Karpas-422 (cell line): ENCODE data around the gene FSHB. TPM values are rescaled to one million over a fixed set of nuclear protein-coding genes. Genes with fewer than 3 reads are reported as not detected.
"Not testable (repeated sequence)": the region's sequence is repeated elsewhere in the genome, so short reads cannot be mapped to it uniquely, and the experiment has no call there.

Experiments used
- DNase-seq: peaks from one replicate; pipeline ENCODE4 v3.0.0-alpha.2; 2015
- H2AFZ ChIP-seq: fragments of 200-600 bp; sonication (generic); 2 replicates; pipeline ENCODE4 v1.6.1; 2014; ENCODE audit warnings: antibody characterized with exemption, low read length, mixed read lengths
- H3K27ac ChIP-seq: fragments of 200-600 bp; sonication (generic); 2 replicates; pipeline ENCODE4 v1.5.1; 2014; ENCODE audit warnings: mild to moderate bottlenecking, low read length, moderate library complexity
- H3K27me3 ChIP-seq: fragments of 200-600 bp; sonication (generic); 2 replicates; pipeline ENCODE4 v1.6.1; 2014; ENCODE audit warnings: low read length, mixed read lengths
- H3K36me3 ChIP-seq: fragments of 200-600 bp; sonication (generic); 2 replicates; pipeline ENCODE4 v1.6.1; 2014; ENCODE audit warnings: low read length, mixed read lengths; ENCODE audit not compliant: insufficient read depth
- H3K4me1 ChIP-seq: fragments of 200-600 bp; sonication (generic); 2 replicates; pipeline ENCODE4 v1.6.1; 2014; ENCODE audit warnings: mild to moderate bottlenecking, low read length, mixed read lengths
- H3K4me2 ChIP-seq: fragments of 200-600 bp; sonication (generic); 2 replicates; pipeline ENCODE4 v1.6.1; 2014; ENCODE audit warnings: low read length, low read depth, mild to moderate bottlenecking; ENCODE audit not compliant: poor library complexity, severe bottlenecking
- H3K4me3 ChIP-seq: fragments of 200-600 bp; sonication (generic); 2 replicates; pipeline ENCODE4 v1.5.1; 2014; ENCODE audit warnings: mild to moderate bottlenecking, antibody characterized with exemption, low read length, mixed read lengths
- H3K79me2 ChIP-seq: fragments of 200-600 bp; sonication (generic); 2 replicates; pipeline ENCODE4 v1.6.1; 2014; ENCODE audit warnings: mild to moderate bottlenecking, low read length, mixed read lengths
- H3K9ac ChIP-seq: fragments of 200-600 bp; sonication (generic); 2 replicates; pipeline ENCODE4 v1.6.0; 2014; ENCODE audit warnings: low read length
- H3K9me2 ChIP-seq: fragments of 200-600 bp; sonication (generic), shearing (Covaris generic); replicated peaks from 2 replicates; pipeline ENCODE4 v1.6.0; 2014; ENCODE audit warnings: mild to moderate bottlenecking, low read length, moderate library complexity; ENCODE audit not compliant: insufficient read depth
- H3K9me3 ChIP-seq: fragments of 300-700, 200-600 bp; sonication (generic); 2 replicates; pipeline ENCODE4 v1.6.1; 2014; ENCODE audit warnings: low read length, mixed read lengths
- H4K20me1 ChIP-seq: fragments of 200-600 bp; sonication (generic); 2 replicates; pipeline ENCODE4 v1.6.1; 2014; ENCODE audit warnings: mild to moderate bottlenecking, antibody characterized with exemption, low read length, low read depth; ENCODE audit not compliant: insufficient read depth
- total RNA-seq: library from RNA; depleted of rRNA; stranded (reverse); fragments of >200 nt; shearing (Covaris generic); gene quantifications from 2 replicates; pipeline ENCODE4 v1.2.3, GENCODE V29; 2014; ENCODE audit warnings: low replicate concordance; rRNA removed

The FSHB gene
- not detected in 2 replicates for total RNA-seq

DNA sequence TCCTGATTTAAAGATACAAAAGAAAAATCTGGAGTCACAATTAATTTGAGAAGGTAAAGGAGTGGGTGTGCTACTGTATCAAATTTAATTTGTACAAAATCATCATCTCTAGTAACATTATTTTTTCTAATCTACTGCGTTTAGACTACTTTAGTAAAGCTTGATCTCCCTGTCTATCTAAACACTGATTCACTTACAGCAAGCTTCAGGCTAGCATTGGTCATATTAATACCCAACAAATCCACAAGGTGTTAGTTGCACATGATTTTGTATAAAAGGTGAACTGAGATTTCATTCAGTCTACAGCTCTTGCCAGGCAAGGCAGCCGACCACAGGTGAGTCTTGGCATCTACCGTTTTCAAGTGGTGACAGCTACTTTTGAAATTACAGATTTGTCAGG is at the start of gene FSHB:
Gene FSHB (plus strand): TSS at position 301 of the 400 bp plus-strand sequence. CDS start 889 bp downstream, outside the sequence.
- no peak within 1 kb of the TSS for H2AFZ ChIP-seq
- no peaks in the 10 kb centered on the region for H3K36me3 ChIP-seq
- no peak within 1 kb of the TSS for H3K9ac ChIP-seq

DNA sequence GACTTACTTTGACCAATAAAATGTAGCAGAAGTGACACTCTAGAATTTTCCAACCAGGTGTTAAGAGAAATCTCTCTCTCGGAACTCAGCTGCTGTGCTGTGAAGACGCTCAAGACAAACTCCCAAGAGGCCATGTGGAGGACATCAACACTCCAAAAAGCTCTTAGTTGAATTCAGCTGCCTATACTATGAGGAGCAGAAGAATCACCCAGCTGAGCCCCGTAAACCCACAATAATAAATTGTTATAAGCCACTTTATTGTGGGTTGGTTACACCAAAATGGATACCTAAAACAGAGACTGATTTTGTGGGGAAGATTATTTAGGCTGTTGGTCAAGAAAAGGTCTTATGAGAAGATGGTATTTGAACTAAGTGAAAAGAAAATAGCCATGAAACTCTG is 44.1 kb upstream of the FSHB start:
- Histone ChIP-seq H3K27me3 (no peaks in the 10 kb centered on the region), H3K4me2 (no peak overlapping the region), H3K36me3 (no peaks in the 10 kb centered on the region), H3K79me2 (no peaks in the 10 kb centered on the region), H4K20me1 (no peaks in the 10 kb centered on the region), H3K27ac (no peak overlapping the region), H2AFZ (no peak overlapping the region), H3K9me3 (0 out of 2 replicates have a peak, but pooled peaks cover 3% of the 10 kb centered on the region), H3K4me3 (no peak overlapping the region), H3K9me2 (no peaks in the 10 kb centered on the region), H3K9ac (no peak overlapping the region), H3K4me1 (no peaks in the 10 kb centered on the region)
- DNase-seq, result no peak

More for the DNA sequence above, at the start of gene FSHB:
- H4K20me1 ChIP-seq, result no peaks in the 10 kb centered on the region
- no peaks in the 10 kb centered on the region; the same call in 1 of the 2 replicates for H3K27me3 ChIP-seq
- H3K79me2 ChIP-seq, result no peaks in the 10 kb centered on the region
- no peak within 1 kb of the TSS for H3K4me3 ChIP-seq
- H3K27ac ChIP-seq, result no peak within 1 kb of the TSS
- H3K9me3 ChIP-seq, result no peaks in the 10 kb centered on the region
- no peaks in the 10 kb centered on the region for H3K9me2 ChIP-seq
- DNase-seq, result no peak
- H3K4me1 ChIP-seq, result no peaks in the 10 kb centered on the region
- H3K4me2 ChIP-seq, result no peak within 1 kb of the TSS

DNA sequence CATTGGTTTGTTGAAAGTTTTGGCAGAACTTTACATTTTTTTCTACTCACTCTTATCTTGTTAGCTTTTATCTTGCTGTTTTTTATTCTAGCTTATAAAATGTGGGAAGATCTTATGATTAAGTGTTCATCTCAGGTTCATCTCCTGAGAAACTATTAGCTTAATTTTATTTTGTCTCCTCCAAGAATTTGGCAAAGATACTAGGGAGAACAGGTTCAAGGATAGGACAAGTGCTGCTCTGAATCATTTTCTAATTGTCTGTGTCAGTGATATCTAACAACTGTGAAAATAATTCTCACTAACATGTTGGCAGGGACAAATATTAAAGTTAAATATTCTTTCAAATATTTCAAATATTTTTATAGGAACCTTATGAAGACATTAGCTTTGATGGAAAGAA is 38.2 kb upstream of the FSHB start:
- Histone ChIP-seq H3K27me3 (no peaks in the 10 kb centered on the region), H3K9me3 (no peaks in the 10 kb centered on the region), H3K9me2 (no peaks in the 10 kb centered on the region), H3K36me3 (no peaks in the 10 kb centered on the region), H3K4me2 (no peak overlapping the region), H3K9ac (no peak overlapping the region), H3K79me2 (no peaks in the 10 kb centered on the region), H3K4me3 (no peak overlapping the region), H4K20me1 (no peaks in the 10 kb centered on the region), H3K4me1 (no peaks in the 10 kb centered on the region), H2AFZ (no peak overlapping the region), H3K27ac (no peak overlapping the region)
- no peak for DNase-seq

GRCh38 chr11:30196400-30197206 is 34.2 kb upstream of the FSHB start:
- DNase-seq, result peak; percentile 80

GRCh38 chr11:30197869-30198268 is 32.9 kb upstream of the FSHB start:
- no peak overlapping the region for H3K4me3 ChIP-seq
- H3K4me2 ChIP-seq, result no peak overlapping the region
- no peak overlapping the region for H3K27ac ChIP-seq
- H3K9me3 ChIP-seq, result no peaks in the 10 kb centered on the region
- no peaks in the 10 kb centered on the region for H3K4me1 ChIP-seq
- no peaks in the 10 kb centered on the region for H3K27me3 ChIP-seq
- no peaks in the 10 kb centered on the region for H3K79me2 ChIP-seq
- no peaks in the 10 kb centered on the region for H4K20me1 ChIP-seq
- H3K36me3 ChIP-seq, result no peaks in the 10 kb centered on the region
- no peak overlapping the region for H2AFZ ChIP-seq
- no peak overlapping the region for H3K9ac ChIP-seq
- DNase-seq, result no peak
- H3K9me2 ChIP-seq, result no peaks in the 10 kb centered on the region

More at GRCh38 chr11:30196400-30197206, 34.2 kb upstream of the FSHB start:
- H2AFZ ChIP-seq, result no peak overlapping the region
- H3K27ac ChIP-seq, result no peak overlapping the region
- no peaks in the 10 kb centered on the region for H3K9me2 ChIP-seq
- no peaks in the 10 kb centered on the region for H3K4me1 ChIP-seq
- H3K27me3 ChIP-seq, result no peaks in the 10 kb centered on the region
- H3K79me2 ChIP-seq, result no peaks in the 10 kb centered on the region
- no peaks in the 10 kb centered on the region for H4K20me1 ChIP-seq
- H3K9ac ChIP-seq, result no peak overlapping the region
- no peak overlapping the region for H3K4me3 ChIP-seq
- no peaks in the 10 kb centered on the region for H3K9me3 ChIP-seq
- no peaks in the 10 kb centered on the region for H3K36me3 ChIP-seq
- no peak overlapping the region for H3K4me2 ChIP-seq

- not testable (repeated sequence) for DNase-seq, H3K9ac ChIP-seq, H3K4me2 ChIP-seq, H3K27ac ChIP-seq, H3K9me3 ChIP-seq, H2AFZ ChIP-seq, H3K4me3 ChIP-seq, H4K20me1 ChIP-seq, H3K27me3 ChIP-seq, H3K79me2 ChIP-seq, H3K36me3 ChIP-seq, H3K9me2 ChIP-seq, H3K4me1 ChIP-seq
These were observed 27.8 kb upstream of the FSHB start for GRCh38 chr11:30202989-30203388.

- no peak overlapping the region for H3K4me3 ChIP-seq
- H3K9me2 ChIP-seq, result no peaks in the 10 kb centered on the region
- no peaks in the 10 kb centered on the region for H3K36me3 ChIP-seq
- no peak overlapping the region for H3K27ac ChIP-seq
- DNase-seq, result no peak
- no peaks in the 10 kb centered on the region for H3K9me3 ChIP-seq
- H3K79me2 ChIP-seq, result no peaks in the 10 kb centered on the region
- no peak overlapping the region for H3K4me2 ChIP-seq
- H3K9ac ChIP-seq, result no peak overlapping the region
- H4K20me1 ChIP-seq, result no peaks in the 10 kb centered on the region
- no peak overlapping the region for H2AFZ ChIP-seq
- peaks cover 5% of the 10 kb centered on the region; the same call in 1 of the 2 replicates for H3K27me3 ChIP-seq
- no peaks in the 10 kb centered on the region for H3K4me1 ChIP-seq
These were observed 27.0 kb upstream of the FSHB start for GRCh38 chr11:30203850-30204249.

DNA sequence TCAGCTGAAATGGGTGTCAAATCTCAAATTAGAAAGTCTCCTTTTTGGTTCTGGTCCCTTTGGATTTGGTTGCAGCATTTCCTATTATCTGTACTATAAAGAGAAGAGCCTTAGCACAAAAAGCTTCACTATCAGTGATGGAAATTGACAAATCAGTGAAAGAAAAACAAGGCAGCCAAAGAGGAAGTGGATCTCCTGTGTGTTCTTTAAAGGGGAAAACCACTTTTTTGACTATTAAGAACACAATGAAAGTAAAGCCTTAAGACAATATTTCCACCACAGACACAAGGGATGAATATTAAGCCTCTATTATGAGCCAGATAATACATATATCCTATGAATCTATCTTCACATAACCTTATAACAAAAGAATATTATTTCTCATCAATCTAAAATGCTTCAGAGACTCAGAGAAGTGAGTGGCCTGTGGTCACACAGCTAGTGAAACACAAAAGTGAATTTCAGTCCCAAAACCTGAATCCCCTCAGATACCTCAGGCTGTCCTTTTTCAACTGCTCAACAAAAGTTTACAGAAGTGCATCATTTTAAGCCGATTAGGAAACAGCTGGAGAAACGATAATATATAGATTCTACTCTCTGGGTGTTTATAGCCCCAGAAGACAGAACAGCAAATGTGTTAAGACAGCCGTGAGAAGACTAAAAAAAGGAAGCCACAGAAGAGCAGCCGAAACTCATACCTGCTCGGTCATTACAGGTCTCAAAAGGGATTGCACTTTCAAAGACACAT is 24.4 kb upstream of the FSHB start:
- Histone ChIP-seq H3K4me1 (no peaks in the 10 kb centered on the region), H3K9me3 (no peaks in the 10 kb centered on the region), H3K27me3 (peaks cover 5% of the 10 kb centered on the region; the same call in 1 of the 2 replicates), H3K4me2 (no peak overlapping the region), H3K27ac (no peak overlapping the region), H2AFZ (no peak overlapping the region), H3K36me3 (no peaks in the 10 kb centered on the region), H3K79me2 (no peaks in the 10 kb centered on the region), H4K20me1 (no peaks in the 10 kb centered on the region), H3K4me3 (no peak overlapping the region), H3K9me2 (no peaks in the 10 kb centered on the region), H3K9ac (no peak overlapping the region)
- DNase-seq, result no peak
